ENCODE data around the gene CDC42BPG. TPM values are rescaled to one million over a fixed set of nuclear protein-coding genes. Genes with fewer than 3 reads are reported as not detected.

Gene CDC42BPG
- total and polyA plus RNA-seq, 9 of the 15 experiments (the other 6 are each of a cell fraction or from before 2014, with no cell fraction given) = 0.04 to 8.8 (median 2.1) TPM

GRCh38 chr11:64799623-64800302, 44.7 kb downstream of the CDC42BPG start (continued):
- TF ChIP-seq, protein P1, sequence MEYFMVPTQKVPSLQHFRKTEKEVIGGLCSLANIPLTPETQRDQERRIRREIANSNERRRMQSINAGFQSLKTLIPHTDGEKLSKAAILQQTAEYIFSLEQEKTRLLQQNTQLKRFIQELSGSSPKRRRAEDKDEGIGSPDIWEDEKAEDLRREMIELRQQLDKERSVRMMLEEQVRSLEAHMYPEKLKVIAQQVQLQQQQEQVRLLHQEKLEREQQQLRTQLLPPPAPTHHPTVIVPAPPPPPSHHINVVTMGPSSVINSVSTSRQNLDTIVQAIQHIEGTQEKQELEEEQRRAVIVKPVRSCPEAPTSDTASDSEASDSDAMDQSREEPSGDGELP (CRISPR knock-in tag; IDR thresholded peaks at IDR 0.05; ENCODE audit: borderline replicate concordance) = no peak
- TF ChIP-seq ZNF592 (IDR thresholded peaks at IDR 0.05) (0 out of 2 replicates have a peak, but pooled peaks have one; percentile 31), MBD1 (CRISPR knock-in tag; IDR thresholded peaks at IDR 0.05) (no peak), NFIC (IDR thresholded peaks at IDR 0.05) (peak; percentile 97), ESRRB (CRISPR knock-in tag; IDR thresholded peaks at IDR 0.05; ENCODE audit: borderline replicate concordance) (no peak), HLTF (IDR thresholded peaks at IDR 0.05) (no peak), FOXA1 (IDR thresholded peaks at IDR 0.05; ENCODE audit: borderline replicate concordance) (no peak), EZH2 (IDR thresholded peaks at IDR 0.05; ENCODE audit: borderline replicate concordance, low read depth, low read length) (no peak), ZNF384 (IDR thresholded peaks at IDR 0.05; ENCODE audit: low read depth, low read length) (no peak), MLX (CRISPR knock-in tag; conservative IDR thresholded peaks at IDR 0.05) (no peak), PTTG1 (tag; IDR thresholded peaks at IDR 0.05; ENCODE audit: low read depth) (no peak), ZBTB7A (IDR thresholded peaks at IDR 0.05; ENCODE audit: borderline replicate concordance, control insufficient read depth, low read depth, low read length) (peak; percentile 43), ZFX (CRISPR knock-in tag; IDR thresholded peaks at IDR 0.05) (no peak), SRF (CRISPR knock-in tag; IDR thresholded peaks at IDR 0.05) (no peak), E2F3 (CRISPR knock-in tag; IDR thresholded peaks at IDR 0.05) (no peak)
- TF ChIP-seq, protein P2, sequence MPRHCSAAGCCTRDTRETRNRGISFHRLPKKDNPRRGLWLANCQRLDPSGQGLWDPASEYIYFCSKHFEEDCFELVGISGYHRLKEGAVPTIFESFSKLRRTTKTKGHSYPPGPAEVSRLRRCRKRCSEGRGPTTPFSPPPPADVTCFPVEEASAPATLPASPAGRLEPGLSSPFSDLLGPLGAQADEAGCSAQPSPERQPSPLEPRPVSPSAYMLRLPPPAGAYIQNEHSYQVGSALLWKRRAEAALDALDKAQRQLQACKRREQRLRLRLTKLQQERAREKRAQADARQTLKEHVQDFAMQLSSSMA (CRISPR knock-in tag; IDR thresholded peaks at IDR 0.05) = no peak

All from K562 (cell line).